Ectodermal cell (in vitro differentiated cells): ENCODE results near the gene RAP1GAP.

Experiments
- H3K27ac ChIP-seq: 2 replicates; pipeline ENCODE4 v1.7.0; 2013; ENCODE audit warnings: mild to moderate bottlenecking, low read depth, low read length; ENCODE audit not compliant: insufficient read depth, poor library complexity, severe bottlenecking
- H3K27me3 ChIP-seq: 2 replicates; pipeline ENCODE4 v1.7.0; 2013; ENCODE audit warnings: mild to moderate bottlenecking, low read length; ENCODE audit not compliant: insufficient read depth, control insufficient read depth, poor library complexity, severe bottlenecking
- H3K36me3 ChIP-seq: one replicate; pipeline ENCODE4 v1.7.0; 2013; ENCODE audit warnings: low read length; ENCODE audit not compliant: control insufficient read depth, insufficient read depth
- H3K4me1 ChIP-seq: one replicate; pipeline ENCODE4 v1.7.0; 2013; ENCODE audit warnings: low read length; ENCODE audit not compliant: control insufficient read depth, insufficient read depth
- H3K4me3 ChIP-seq: 2 replicates; pipeline ENCODE4 v1.7.0; 2013; ENCODE audit warnings: low read depth, low read length, control low read depth; ENCODE audit not compliant: insufficient read depth
- H3K9me3 ChIP-seq: 2 replicates; pipeline ENCODE4 v1.7.0; 2013; ENCODE audit warnings: mild to moderate bottlenecking, low read length, moderate library complexity; ENCODE audit not compliant: control insufficient read depth
- WGBS, 2 experiments: methylation state at CpG; one replicate each; pipeline ENCODE4 v1.1.7; 2013; ENCODE audit warnings: missing lambda C conversion rate in 2 of 2; 5-methylcytosine and 5-hydroxymethylcytosine counted together

Gene RAP1GAP

GRCh38 chr1:21626921-21627339 is 42.2 kb downstream of the RAP1GAP start:
- no peaks in the 10 kb centered on the region for H3K9me3 ChIP-seq
- WGBS, 2 experiments = 91 to 92% methylated on average over 11 of the region's 11 CpGs
- peaks cover 11% of the 10 kb centered on the region for H3K27me3 ChIP-seq
- no peak overlapping the region for H3K27ac ChIP-seq
- H3K4me1 ChIP-seq = peaks cover 24% of the 10 kb centered on the region
- no peak overlapping the region for H3K4me3 ChIP-seq
- no peaks in the 10 kb centered on the region for H3K36me3 ChIP-seq

- peaks cover 25% of the 10 kb centered on the region for H3K27me3 ChIP-seq
- WGBS, 2 experiments = 91 to 94% methylated on average over 13 of the region's 13 CpGs
- peaks cover 15% of the 10 kb centered on the region for H3K4me1 ChIP-seq
- no peaks in the 10 kb centered on the region for H3K9me3 ChIP-seq
- no peak overlapping the region for H3K4me3 ChIP-seq
- H3K27ac ChIP-seq = no peak overlapping the region
- H3K36me3 ChIP-seq = no peaks in the 10 kb centered on the region
Measured at GRCh38 chr1:21625390-21626190, 43.6 kb downstream of the RAP1GAP start.

- 86 to 90% methylated on average over 11 of the region's 11 CpGs for WGBS, 2 experiments
- Histone ChIP-seq H3K9me3 (no peaks in the 10 kb centered on the region), H3K36me3 (no peaks in the 10 kb centered on the region)
Measured at GRCh38 chr1:21624571-21625389, 44.4 kb downstream of the RAP1GAP start.

GRCh38 chr1:21623410-21623961 is 45.7 kb downstream of the RAP1GAP start:
- 94 to 95% methylated on average over 10 of the region's 10 CpGs for WGBS, 2 experiments
- peaks cover 31% of the 10 kb centered on the region for H3K27me3 ChIP-seq
- peaks cover 6% of the 10 kb centered on the region for H3K4me1 ChIP-seq
- no peaks in the 10 kb centered on the region for H3K9me3 ChIP-seq
- no peaks in the 10 kb centered on the region for H3K36me3 ChIP-seq
- H3K27ac ChIP-seq = no peak overlapping the region
- no peak overlapping the region for H3K4me3 ChIP-seq

More at GRCh38 chr1:21624571-21625389, 44.4 kb downstream of the RAP1GAP start:
- H3K4me3 ChIP-seq = no peak overlapping the region
- peaks cover 11% of the 10 kb centered on the region for H3K4me1 ChIP-seq
- H3K27ac ChIP-seq = no peak overlapping the region
- H3K27me3 ChIP-seq = peaks cover 26% of the 10 kb centered on the region

DNA sequence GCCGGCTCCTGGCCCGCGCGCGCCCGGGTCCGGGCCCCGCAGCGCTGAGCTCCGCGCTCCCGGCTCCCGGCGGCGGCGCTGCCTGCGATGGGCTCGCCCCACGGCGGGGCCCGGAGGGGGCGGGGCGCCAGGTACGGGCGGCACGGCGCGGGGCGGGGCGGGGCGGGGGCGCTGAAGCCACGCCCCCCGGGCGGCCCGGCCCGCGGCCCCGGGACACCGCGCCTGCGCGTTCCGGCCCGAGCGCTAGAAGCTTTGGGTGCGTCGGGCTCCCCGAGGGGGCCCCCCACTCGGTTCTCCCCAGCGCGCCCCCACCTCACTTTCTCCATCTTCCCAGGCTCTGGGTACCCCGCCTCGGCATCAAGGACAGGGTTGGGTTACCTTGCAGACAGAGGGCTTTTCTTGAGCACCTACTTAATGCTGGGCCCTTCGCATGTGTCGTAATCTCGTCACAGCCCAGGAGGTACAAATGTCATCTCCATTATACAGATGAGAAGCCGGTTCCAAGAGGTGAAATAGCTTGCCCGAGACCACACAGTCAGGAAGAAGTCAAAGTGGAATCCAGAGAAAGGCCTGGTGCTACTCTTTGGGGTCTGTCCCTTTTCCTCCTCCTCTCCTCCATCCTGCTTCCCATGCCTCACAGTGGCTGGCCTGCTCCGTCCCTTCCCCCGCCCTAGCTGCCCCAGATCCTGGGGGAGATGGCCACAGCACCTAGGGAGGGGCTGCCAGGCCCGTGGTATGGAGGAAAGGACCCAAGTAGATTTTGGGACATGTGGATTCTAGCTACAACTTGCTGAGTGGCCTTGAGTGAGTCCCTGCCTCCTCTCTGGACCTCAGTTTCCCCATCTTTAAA is 46.5 kb downstream of the RAP1GAP start:
- H3K27ac ChIP-seq = no peak overlapping the region
- H3K36me3 ChIP-seq = no peaks in the 10 kb centered on the region
- peak overlapping the region; percentile 38 for H3K4me3 ChIP-seq
- H3K27me3 ChIP-seq = peaks cover 31% of the 10 kb centered on the region
- H3K9me3 ChIP-seq = no peaks in the 10 kb centered on the region
- 7 to 9% methylated on average over 62 of the region's 62 CpGs for WGBS, 2 experiments
- H3K4me1 ChIP-seq = peaks cover 11% of the 10 kb centered on the region

GRCh38 chr1:21621761-21622436 is 47.3 kb downstream of the RAP1GAP start:
- no peaks in the 10 kb centered on the region for H3K36me3 ChIP-seq
- H3K27me3 ChIP-seq = peaks cover 31% of the 10 kb centered on the region
- no peak overlapping the region for H3K27ac ChIP-seq
- no peaks in the 10 kb centered on the region for H3K9me3 ChIP-seq
- 26 to 27% methylated on average over 39 of the region's 39 CpGs for WGBS, 2 experiments
- peak overlapping the region; percentile 12 for H3K4me3 ChIP-seq
- peaks cover 11% of the 10 kb centered on the region for H3K4me1 ChIP-seq

DNA sequence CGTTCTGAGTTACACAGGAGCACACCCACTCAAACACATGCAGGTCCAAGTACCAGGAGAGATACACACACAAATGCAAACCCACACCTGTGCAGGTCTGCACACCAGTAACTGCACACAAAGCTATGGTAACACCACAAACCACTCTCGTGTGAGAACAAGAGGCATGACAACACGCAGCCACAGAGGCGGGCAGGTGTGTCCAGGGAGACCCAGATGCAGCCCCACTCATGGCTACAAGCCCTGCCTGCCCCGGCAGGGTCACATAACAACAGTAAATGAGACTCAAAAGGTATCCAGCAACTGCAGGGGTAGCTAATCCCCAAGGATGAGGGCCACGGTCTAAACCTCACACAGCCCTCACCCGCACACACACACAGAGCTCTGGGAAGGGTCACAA is 48.1 kb downstream of the RAP1GAP start:
- Histone ChIP-seq H3K36me3 (no peaks in the 10 kb centered on the region), H3K27ac (no peak overlapping the region), H3K4me1 (peaks cover 11% of the 10 kb centered on the region), H3K9me3 (no peaks in the 10 kb centered on the region), H3K27me3 (peaks cover 31% of the 10 kb centered on the region), H3K4me3 (no peak overlapping the region)
- WGBS, 2 experiments = 85 to 88% methylated on average over 7 of the region's 7 CpGs

DNA sequence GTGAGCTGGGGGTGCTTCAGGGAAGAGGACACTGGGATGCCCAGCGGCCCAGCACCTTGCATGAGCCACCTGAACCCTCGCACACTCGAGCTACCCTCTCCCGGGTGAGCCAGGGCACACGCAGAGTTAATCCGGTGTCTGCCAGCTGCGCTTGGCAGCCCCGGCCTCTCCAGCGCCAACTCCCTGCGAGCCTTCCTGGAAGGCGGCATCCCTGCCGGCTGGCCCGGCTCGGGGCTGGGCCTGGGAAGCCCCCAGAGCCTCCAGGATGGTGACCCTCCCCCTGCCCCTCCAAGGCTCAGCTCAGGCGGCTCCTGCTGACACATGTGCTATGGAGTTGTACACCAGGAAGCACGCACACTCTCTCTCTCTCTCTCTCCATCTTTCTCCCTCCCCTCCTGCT is 48.7 kb downstream of the RAP1GAP start:
- Histone ChIP-seq H3K27me3 (peaks cover 31% of the 10 kb centered on the region), H3K4me1 (peaks cover 11% of the 10 kb centered on the region), H3K4me3 (no peak overlapping the region), H3K36me3 (no peaks in the 10 kb centered on the region), H3K9me3 (no peaks in the 10 kb centered on the region), H3K27ac (no peak overlapping the region)
- WGBS, 2 experiments = 66 to 72% methylated on average over 16 of the region's 16 CpGs

GRCh38 chr1:21620011-21620410 is 49.1 kb downstream of the RAP1GAP start:
- peaks cover 31% of the 10 kb centered on the region for H3K27me3 ChIP-seq
- H3K4me3 ChIP-seq = no peak overlapping the region
- H3K36me3 ChIP-seq = no peaks in the 10 kb centered on the region
- H3K27ac ChIP-seq = no peak overlapping the region
- peaks cover 11% of the 10 kb centered on the region for H3K4me1 ChIP-seq
- 89 to 90% methylated on average over 12 of the region's 12 CpGs for WGBS, 2 experiments
- H3K9me3 ChIP-seq = no peaks in the 10 kb centered on the region
